Activated naive CD4-positive, alpha-beta T cell (primary cell): Measurements from ENCODE around the gene TKTL1.
"Not testable (repeated sequence)": the region's sequence is repeated elsewhere in the genome, so short reads cannot be mapped to it uniquely, and the experiment has no call there.

ENCODE experiments used
- DNase-seq, 4 experiments: peaks; one replicate each; lab custom pipeline; 2025; lab: John Stamatoyannopoulos, UW

The TKTL1 gene, protein sequence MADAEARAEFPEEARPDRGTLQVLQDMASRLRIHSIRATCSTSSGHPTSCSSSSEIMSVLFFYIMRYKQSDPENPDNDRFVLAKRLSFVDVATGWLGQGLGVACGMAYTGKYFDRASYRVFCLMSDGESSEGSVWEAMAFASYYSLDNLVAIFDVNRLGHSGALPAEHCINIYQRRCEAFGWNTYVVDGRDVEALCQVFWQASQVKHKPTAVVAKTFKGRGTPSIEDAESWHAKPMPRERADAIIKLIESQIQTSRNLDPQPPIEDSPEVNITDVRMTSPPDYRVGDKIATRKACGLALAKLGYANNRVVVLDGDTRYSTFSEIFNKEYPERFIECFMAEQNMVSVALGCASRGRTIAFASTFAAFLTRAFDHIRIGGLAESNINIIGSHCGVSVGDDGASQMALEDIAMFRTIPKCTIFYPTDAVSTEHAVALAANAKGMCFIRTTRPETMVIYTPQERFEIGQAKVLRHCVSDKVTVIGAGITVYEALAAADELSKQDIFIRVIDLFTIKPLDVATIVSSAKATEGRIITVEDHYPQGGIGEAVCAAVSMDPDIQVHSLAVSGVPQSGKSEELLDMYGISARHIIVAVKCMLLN

DNA sequence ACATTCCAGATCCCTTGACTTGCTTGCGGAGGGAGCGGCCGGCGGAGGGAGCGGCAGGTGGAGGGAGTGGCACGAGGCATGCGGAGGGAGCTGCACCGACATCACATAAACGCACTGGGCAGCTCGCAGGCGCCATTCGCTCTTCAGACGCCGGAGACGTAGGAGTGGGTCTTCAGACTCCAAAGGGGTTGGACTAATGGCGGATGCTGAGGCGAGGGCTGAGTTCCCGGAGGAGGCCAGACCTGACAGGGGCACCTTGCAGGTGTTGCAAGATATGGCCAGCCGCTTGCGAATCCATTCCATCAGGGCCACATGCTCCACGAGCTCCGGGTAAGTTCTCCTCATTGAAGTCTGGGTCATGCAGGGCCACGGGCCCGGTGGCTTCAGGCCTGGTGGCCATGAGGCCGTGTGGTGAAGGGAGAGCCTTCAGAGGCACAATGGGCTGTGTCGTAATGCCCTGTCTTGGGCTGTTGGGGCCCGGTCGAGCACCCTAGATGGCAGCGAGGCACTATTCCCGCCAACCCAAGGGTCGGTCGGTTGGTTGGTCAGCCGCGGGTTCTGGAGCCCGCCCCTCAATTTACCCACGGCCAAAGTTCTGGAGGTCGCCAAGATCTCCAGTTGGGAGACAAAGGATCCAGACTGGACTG lies at the start of gene TKTL1:
TSS of gene TKTL1 (plus strand) at position 132 of the 647 bp plus-strand sequence. CDS start at position 197, 65 bp downstream.
- no peak for DNase-seq

DNA sequence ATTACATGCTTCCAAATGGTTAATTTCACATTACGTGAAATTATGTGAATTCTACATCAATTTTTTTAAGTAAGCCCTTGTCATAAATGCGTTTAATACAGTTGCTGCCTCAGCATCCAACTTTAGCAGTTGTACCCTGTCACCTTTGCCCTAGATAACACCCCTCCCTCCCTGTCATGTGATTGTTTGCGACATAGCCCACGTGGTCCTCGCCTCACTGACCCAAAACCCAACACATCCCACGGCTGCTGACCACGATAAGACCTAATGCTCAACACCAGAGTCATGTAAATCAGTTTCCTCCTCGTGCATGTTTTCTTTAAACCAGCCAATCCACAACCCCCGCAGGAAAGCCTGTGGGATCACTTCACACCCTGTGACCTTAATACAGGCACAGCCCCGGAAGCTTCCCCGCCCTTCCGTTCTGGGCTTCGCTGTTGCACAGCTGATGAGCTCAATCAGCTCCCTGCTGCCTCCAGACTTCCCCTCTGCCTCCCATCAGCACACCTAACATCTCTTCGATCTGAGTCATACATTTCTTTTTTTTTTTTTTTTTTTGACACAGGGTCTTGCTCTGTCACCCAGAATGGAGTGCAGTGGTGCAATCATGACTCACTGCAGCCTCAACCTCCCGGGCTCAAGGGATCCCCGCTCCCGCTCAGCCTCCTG lies 48.1 kb upstream of the TKTL1 start:
- not testable (repeated sequence) for DNase-seq

DNA sequence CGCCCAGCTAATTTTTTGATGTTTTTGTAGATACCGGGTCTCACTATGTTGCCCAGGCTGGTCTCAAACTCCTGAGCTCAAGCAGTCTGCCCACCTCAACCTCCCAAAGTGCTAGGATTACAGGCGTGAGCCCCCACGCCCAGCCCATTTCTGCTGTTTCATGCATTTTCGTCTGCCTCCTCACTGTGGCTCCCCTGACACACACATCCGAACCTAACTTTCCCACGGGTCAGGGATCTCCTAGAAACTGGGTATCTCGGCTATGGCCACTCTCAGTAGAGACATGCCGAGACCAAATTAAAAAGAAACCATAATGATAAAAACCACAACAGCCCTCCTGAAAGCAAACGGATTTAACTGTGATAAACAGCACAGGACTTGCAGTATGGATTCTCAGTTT lies 47.5 kb upstream of the TKTL1 start:
- not testable (repeated sequence) for DNase-seq

DNA sequence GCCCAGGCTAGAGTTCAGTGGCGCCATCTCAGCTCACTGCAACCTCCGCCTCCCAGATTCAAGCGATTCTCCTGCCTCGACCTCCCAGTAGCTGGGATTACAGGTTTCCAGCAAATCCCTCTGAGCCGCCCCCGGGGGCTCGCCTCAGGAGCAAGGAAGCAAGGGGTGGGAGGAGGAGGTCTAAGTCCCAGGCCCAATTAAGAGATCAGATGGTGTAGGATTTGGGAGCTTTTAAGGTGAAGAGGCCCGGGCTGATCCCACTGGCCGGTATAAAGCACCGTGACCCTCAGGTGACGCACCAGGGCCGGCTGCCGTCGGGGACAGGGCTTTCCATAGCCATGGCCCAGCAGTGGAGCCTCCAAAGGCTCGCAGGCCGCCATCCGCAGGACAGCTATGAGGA lies 38.3 kb upstream of the TKTL1 start, which contains the start of gene OPN1MW3:
TSS of gene OPN1MW3 (plus strand) at position 301 of the 400 bp plus-strand sequence. CDS start at position 339, 38 bp downstream.
- DNase-seq, result not testable (repeated sequence)

DNA sequence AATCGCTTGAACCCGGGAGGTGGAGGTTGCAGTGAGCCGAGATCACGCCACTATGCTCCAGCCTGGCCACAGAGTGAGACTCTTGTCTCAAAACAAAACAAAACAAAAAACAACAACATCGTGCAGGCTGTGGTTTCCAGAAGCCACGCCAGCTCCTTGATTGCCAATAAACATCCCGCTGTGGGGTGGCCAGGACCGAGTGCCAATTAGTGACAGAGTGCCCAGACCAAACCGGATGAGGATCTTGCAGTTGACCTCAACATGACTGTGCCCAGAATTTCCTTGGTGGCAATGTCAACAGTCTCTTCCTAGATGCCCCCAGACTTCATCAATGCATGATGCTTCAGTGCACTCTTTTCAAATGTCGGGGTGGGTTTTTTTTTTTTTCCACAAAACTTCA lies 36.9 kb upstream of the TKTL1 start:
- DNase-seq, result not testable (repeated sequence)

DNA sequence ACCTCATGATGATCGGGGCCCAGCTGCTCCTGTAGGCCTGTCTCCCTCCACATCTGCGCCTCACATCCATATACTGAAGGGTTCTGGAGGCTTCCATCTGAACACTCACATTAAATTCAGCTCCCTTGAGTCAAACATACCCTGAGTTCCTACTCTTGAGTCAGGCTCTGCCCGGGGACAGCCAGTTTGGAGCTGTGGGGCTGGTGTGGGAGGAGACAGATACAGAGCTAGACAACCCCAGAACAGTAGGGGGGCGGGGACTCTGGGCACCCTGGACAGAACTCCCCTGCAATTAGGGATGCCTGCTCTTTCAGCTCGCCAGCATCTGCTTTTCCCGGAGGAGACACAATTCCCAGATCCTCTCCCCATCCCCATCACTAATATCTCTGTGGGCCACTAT lies 32.5 kb upstream of the TKTL1 start:
- not testable (repeated sequence) for DNase-seq

DNA sequence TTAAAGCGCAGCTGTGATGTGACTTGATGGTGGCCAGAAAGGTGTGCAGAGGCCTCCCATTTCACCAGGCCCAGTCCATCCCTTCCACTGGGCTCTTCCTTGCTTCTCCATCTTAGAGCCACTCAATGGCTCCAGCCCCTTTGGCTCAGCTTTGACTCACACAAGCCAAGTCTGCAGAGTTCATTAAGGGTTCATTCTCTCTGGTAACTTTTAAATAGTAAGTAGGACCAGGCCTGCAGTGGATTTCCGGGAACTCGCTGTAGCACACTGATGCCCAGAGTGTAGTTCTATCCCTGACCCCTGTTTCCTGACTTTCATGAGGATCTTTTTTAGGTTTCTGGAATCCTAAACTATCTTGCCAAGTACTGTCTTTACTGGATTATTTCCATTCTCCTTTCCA lies 26.4 kb upstream of the TKTL1 start:
- not testable (repeated sequence) for DNase-seq

DNA sequence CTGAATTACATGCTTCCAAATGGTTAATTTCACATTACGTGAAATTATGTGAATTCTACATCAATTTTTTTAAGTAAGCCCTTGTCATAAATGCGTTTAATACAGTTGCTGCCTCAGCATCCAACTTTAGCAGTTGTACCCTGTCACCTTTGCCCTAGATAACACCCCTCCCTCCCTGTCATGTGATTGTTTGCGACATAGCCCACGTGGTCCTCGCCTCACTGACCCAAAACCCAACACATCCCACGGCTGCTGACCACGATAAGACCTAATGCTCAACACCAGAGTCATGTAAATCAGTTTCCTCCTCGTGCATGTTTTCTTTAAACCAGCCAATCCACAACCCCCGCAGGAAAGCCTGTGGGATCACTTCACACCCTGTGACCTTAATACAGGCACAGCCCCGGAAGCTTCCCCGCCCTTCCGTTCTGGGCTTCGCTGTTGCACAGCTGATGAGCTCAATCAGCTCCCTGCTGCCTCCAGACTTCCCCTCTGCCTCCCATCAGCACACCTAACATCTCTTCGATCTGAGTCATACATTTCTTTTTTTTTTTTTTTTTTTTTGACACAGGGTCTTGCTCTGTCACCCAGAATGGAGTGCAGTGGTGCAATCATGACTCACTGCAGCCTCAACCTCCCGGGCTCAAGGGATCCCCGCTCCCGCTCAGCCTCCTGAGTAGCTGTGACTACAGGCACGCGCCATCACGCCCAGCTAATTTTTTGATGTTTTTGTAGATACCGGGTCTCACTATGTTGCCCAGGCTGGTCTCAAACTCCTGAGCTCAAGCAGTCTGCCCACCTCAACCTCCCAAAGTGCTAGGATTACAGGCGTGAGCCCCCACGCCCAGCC lies 10.9 kb upstream of the TKTL1 start:
- not testable (repeated sequence) for DNase-seq

DNA sequence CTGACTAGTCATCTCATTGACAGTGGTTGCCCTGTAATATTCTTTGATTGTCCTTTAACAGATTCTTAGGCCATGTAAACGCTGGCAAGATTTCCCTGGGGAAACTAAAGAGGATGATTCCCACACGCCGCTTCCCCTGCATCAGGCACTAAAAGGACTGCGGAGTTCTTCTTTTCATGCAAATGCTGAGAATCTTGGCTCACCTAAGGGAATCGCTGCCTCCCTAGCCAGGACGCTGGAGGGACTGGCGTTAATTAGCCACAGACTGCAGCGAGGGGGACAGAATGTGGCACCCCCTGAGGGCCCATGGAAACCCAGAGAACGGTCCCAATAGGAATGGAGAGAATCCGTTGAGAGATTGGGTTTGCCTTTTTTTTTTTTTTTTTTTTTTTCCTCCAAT lies 9.2 kb upstream of the TKTL1 start:
- not testable (repeated sequence) for DNase-seq

DNA sequence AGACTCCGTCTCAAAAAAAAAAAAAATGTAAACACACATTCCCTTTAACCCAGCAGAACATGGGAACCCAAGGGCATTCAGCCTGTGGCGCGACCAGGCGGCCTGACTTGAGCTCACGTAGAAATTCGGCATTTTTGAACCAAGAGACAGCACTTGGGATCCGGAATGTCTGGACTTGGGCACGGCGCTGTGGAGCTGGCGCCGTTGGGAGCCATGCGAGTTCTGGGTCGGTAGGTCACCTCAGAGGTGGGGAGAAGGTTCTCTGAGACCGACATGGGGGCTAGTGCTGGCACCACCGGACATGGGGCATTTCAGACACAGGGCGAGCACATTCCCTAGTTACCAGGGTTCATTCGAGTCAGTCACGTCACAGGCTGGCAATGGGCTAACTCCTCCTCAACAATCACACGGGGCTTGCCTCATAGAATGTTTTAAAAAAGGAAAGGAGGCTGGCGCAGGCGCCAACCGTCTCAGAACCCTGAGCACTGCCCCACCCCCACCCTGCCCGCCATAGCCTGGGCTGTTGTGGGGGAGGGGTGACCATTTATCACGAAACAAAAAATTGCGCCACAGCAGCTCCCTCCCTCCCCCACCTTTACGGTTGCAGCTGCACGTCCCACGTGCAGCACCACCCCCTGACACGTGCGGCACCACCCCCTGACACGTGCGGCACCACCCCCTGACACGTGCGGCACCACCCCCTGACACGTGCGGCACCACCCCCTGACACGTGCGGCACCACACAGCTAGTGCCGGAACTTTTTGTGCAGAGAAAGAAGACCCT lies 612 bp upstream of the TKTL1 start, which contains the start of gene TEX28:
TSS of gene TEX28 (minus strand) at position 334 of the 784 bp plus-strand sequence. CDS start 3,007 bp downstream, outside the sequence.
- no peak for DNase-seq

DNA sequence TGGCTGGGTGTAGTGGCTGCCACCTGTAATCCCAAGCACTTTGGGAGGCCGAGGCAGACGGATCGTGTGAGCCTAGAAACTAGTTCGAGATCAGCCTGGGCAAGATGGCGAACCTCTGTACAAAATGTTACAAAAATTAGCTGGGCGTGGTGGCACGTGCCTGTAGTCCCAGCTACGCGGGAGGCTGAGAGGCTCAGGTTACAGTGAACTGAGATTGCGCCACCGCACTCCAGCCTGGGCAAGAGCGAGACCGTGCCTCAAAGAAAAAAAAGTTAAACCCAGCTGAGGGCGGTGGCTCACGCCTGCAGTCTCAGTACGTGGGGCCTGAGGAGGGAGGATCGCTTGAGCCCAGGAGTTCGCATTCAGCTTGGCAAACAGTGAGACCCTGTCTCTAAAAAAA lies 1.1 kb downstream of the TKTL1 start:
- DNase-seq, result no peak

DNA sequence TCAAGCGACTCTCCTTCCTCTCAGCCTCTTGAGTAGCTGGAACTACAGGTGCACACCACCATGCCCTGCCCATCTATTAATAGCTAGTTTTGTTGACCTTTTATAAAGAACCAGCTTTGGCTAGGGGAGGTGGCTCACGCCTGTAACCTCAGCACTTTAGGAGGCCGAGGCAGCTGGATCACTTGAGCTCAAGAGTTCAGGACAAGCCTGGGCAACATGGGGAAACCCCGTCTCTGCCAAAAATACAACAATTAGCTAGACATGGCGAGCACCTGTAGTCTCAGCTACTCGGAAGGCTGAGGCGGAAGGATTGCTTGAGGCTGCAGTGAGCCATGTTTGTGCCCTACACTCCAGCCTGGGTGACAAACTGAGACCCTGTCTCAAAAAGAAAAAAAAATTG lies 2.7 kb downstream of the TKTL1 start:
- DNase-seq, result no peak

DNA sequence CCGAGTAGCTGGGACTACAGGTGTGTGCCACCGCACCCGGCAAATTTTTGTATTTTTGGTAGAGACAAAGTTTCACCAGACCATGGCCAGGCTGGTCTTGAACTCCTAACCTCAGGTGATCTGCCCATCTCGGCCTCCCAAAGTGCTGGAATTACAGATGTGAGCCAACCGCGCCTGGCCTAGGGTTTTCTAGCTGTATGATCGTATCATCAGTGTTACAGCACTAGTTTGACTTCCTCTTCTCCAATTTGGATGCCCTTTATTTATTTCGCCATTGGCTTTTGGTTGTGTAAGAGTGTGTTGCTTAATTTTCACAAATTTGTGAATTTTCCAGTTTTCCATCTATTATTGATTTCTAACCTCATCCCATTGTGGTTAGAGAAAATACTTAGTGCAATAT lies 5.2 kb downstream of the TKTL1 start:
- no peak for DNase-seq

DNA sequence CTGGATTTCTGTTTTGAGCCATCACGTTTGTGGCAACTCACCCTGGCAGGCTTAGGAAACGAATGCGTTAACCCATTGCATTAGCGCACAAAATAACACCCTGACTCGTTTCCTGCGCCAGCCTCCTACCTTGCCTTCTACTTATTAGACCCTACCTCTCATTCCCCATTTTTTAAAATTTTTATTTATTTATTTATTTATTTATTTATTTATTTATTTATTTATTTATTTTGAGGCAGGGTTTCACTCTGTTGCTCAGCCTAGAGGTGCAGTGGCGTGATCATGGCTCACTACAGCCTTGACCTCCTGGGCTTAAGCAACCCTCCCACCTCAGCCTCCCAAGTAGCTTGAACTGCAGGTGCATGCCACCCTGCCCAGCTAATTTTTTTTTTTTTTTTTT lies 7.4 kb downstream of the TKTL1 start:
- DNase-seq, result not testable (repeated sequence)

DNA sequence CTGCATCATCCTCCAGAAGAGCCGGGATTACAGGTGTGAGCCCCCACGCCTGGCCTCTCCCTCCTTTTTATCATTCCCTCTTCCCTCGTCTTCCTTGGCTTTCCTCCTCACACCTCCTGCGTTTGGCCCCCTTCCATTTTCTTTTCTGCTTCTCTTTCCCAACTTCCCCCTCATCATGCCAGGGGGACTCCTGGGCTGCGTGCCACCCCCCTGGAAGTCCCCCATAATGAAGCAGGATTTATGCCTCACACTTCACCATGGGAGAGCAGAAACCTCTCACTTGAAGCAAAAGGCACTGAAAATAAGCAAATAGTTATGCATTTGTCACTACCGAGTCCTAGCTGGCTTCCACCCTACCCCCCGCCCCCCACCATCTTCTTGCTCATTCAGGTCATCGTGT lies 7.9 kb downstream of the TKTL1 start:
- no peak for DNase-seq

DNA sequence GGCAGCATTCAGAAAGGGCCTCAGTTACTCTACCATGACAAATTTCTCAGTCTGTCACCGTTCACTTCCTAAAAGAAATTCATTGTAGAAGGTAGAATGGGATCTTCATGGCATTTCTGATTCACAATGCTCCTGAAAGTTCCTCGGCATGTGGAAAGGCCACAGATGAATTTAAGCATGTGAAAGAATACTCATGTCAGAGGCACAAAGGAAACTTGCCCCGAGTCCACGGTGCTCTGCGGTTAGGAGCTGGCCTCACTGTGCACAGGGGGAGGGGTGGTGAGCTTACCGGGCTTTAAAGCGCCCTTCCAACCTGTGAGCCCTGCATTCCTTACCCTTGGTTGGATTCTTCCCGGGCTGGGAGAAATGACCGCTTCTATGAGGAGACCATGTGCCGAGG lies 9.3 kb downstream of the TKTL1 start:
- no peak for DNase-seq

DNA sequence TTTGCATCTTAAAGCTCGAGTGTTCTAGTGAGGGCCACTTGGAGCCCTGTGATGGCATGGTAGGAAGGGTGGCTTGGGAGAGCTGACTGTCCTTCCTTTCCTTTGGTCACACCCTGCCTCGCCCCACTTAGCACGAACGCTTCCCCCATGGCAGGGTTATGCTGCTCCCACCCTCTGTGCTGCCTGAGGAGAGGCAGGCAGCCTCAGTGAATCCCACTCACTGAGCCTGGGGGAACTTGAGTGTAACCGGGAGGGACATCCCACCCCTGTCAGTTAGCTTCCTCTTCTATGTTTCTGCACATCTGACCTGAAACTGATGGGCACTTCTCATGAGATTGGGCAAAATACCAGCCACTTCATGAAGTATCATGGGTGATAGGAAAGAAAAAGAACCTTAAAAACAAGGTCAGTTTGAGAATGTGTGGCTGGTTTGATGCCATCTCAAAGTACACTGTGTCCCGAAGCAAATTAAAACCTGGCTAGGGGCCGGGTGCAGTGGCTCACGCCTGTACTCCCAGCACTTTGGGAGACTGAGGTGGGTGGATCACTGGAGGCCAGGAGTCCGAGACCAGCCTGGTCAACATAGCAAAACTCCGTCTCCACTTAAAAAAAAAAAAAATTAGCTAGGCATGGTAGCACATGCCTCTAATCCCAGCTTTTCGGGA lies 10.1 kb downstream of the TKTL1 start:
- no peak for DNase-seq

DNA sequence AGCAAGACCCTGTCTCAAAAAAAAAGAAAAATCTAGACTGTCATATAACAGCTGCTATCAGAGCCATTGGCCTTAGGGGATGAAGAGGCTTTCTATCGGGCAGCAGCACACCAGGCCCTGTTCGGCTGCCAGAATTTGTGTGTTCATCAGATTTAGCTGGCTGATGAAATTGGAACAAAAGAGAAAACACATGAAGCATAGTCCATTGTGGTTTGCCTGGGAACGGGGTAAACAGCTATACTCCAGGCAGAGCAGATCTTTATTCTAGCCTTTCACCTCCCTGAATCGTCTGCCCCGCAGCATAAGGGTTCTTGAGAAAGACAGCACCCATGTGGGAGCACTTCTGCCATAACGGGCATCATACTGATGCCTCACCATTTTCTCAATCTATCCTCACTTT lies 11.6 kb downstream of the TKTL1 start:
- no peak for DNase-seq

DNA sequence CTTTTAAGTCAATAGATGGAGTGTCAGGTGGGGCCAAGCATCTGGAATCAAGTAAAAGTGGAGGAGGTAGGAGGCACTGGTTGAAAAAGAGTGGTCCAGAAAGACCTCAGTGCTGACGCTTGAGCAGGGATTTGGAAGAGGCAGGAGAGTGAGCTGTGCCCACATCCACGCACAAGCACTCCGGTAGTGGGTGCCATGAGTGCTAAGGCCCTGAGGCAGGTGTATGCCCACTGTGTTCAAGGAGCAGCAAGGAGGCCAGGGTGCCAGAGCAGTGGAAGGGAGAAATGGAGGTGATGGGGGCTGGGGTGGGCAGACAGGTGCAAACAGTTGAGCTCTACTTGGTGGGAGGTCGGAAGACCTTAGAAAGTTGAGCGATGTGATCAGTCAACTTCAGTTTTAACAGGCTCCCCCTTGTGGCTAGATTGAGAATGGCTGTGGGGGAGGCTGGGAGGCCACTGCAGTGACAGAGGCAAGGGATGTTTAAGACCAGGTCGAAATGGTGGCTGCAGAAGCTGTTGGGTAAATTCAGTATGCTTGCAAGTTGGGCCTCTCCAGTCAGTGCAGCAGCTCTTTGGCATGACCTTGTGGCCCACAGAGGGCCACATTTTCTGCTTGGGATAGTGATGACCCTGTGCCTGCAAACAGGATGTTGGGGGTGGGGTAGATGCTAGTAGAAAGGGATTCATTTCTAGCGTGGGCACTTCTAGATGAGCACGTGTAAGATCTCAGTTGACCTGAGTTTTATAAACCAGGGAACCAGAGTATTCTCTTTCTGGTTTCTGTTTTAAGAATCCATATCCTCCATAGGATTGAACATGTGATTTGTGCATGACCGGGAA lies 12.7 kb downstream of the TKTL1 start:
- DNase-seq, result peak; percentile 36 to 68 (median 54)
